GM12875 (cell line): ENCODE data around the gene EPHA4.

Experiments
- H3K4me3 ChIP-seq: one replicate; pipeline ENCODE4 v1.5.1; 2011; ENCODE audit warnings: low read depth, low read length, control low read depth
- CTCF ChIP-seq: IDR thresholded peaks from 2 replicates; pipeline ENCODE4 v1.5.1; 2011; ENCODE audit warnings: low read depth, mild to moderate bottlenecking, control low read depth, inconsistent platforms, low read length, moderate library complexity, borderline replicate concordance; ENCODE audit not compliant: insufficient read depth

EPHA4 gene

GRCh38 chr2:221530653-221531037 is 41.5 kb downstream of the EPHA4 start:
- H3K4me3 ChIP-seq: no peak overlapping the region
- TF ChIP-seq CTCF: no peak

- H3K4me3 ChIP-seq: no peak overlapping the region
- no peak for TF ChIP-seq CTCF
Measured at GRCh38 chr2:221529943-221530652, 42.0 kb downstream of the EPHA4 start.

GRCh38 chr2:221529177-221529942 is 42.7 kb downstream of the EPHA4 start:
- H3K4me3 ChIP-seq: no peak overlapping the region
- TF ChIP-seq CTCF: no peak

DNA sequence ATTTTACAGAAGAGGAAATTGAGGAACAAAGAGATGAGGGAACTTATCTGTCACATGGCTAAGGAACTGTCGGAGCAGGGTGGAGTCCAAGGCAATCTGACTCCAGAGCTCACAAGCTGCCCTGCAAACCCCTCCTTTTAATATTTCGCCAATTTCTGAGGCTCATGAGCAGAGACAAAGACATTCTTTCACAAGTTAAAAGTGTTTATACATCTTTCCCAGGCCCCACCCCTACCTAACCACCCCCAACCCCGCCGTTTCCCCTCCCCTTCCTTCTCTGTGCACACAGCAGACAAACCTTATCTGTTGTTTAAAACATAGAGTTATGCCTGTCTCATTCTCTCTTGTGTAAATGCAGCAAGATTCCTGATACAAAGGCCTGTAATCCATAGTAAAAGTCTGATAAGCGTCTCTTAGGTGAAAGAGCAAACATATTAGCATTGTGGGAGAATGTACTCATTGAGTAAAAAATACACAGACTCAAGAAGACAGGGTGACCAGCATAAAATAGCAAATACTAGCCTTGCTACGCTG is 44.3 kb downstream of the EPHA4 start:
- no peak for TF ChIP-seq CTCF
- no peak overlapping the region for H3K4me3 ChIP-seq

DNA sequence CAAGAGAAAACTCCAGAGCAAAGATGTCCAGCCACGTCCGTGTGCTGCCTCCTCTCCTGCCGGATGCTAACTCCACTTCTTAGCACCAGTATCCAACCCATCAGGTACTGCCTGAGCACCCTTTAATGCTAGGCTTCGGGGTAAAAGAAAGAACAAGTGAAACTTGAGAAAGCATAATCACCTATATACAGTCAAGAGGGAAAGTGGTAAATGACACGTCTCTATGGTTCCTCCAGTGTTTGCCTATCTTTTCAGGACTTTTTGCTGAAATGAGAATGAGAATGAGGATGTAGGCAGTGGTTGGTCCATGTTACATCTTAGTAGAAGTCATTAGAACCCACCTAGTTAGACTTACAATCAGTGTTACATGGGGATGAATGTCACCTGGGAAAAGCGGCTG is 47.9 kb downstream of the EPHA4 start:
- no peak for TF ChIP-seq CTCF
- H3K4me3 ChIP-seq: no peak overlapping the region

- no peak for TF ChIP-seq CTCF
- H3K4me3 ChIP-seq: no peak overlapping the region
Measured at GRCh38 chr2:221521233-221521845, 50.8 kb downstream of the EPHA4 start.
